Astrocyte (in vitro differentiated cells and primary cell): ENCODE measurements around the gene GADD45B. TPM values are rescaled to one million over a fixed set of nuclear protein-coding genes. Genes with fewer than 3 reads are reported as not detected.

Experiments used
- DNase-seq: peaks from one replicate; pipeline ENCODE4 v3.0.0-alpha.2; 2010; ENCODE audit warnings: low read depth
- FAIRE-seq: peaks from 2 replicates; lab custom pipeline; 2011; peaks lifted over from hg19 to GRCh38; lab: Jason Lieb, UNC
- H2AFZ ChIP-seq: 2 replicates; pipeline ENCODE4 v1.6.0; 2012; ENCODE audit warnings: low read depth, low read length, inconsistent platforms
- H3K27ac ChIP-seq: 2 replicates; pipeline ENCODE4 v1.5.1; 2011; ENCODE audit warnings: low read depth, low read length, inconsistent platforms
- H3K27me3 ChIP-seq: 2 replicates; pipeline ENCODE4 v1.6.0; 2011; ENCODE audit warnings: low read length, inconsistent platforms; ENCODE audit not compliant: insufficient read depth
- H3K36me3 ChIP-seq: 2 replicates; pipeline ENCODE4 v1.5.1; 2011; ENCODE audit warnings: low read length, inconsistent platforms; ENCODE audit not compliant: insufficient read depth
- H3K4me1 ChIP-seq: 2 replicates; pipeline ENCODE4 v1.5.1; 2011; ENCODE audit warnings: low read length, inconsistent platforms; ENCODE audit not compliant: insufficient read depth
- H3K4me2 ChIP-seq: 2 replicates; pipeline ENCODE4 v1.6.0; 2012; ENCODE audit warnings: low read length, inconsistent platforms
- H3K4me3 ChIP-seq: 2 replicates; pipeline ENCODE4 v1.5.1; 2011; ENCODE audit warnings: low read depth, mild to moderate bottlenecking, low read length, inconsistent platforms; ENCODE audit not compliant: insufficient read depth
- H3K79me2 ChIP-seq: 2 replicates; pipeline ENCODE4 v1.6.0; 2012; ENCODE audit warnings: mild to moderate bottlenecking, low read length, inconsistent platforms; ENCODE audit not compliant: insufficient read depth
- H3K9ac ChIP-seq: 2 replicates; pipeline ENCODE4 v1.6.0; 2012; ENCODE audit warnings: mild to moderate bottlenecking, low read length, inconsistent platforms
- H3K9me3 ChIP-seq: 2 replicates; pipeline ENCODE4 v1.5.1; 2012; ENCODE audit warnings: low read depth, mild to moderate bottlenecking, low read length, inconsistent platforms; ENCODE audit not compliant: insufficient read depth
- H4K20me1 ChIP-seq: 2 replicates; pipeline ENCODE4 v1.6.0; 2012; ENCODE audit warnings: low read length, inconsistent platforms; ENCODE audit not compliant: insufficient read depth
- H3K27ac Mint-ChIP-seq: one replicate; pipeline ENCODE4 v1.8.0; 2021; ENCODE audit warnings: mild to moderate bottlenecking, mixed read lengths; ENCODE audit not compliant: unreplicated experiment
- H3K27me3 Mint-ChIP-seq: one replicate; pipeline ENCODE4 v1.8.0; 2021; ENCODE audit warnings: low read depth, mixed read lengths; ENCODE audit not compliant: unreplicated experiment
- H3K36me3 Mint-ChIP-seq: one replicate; pipeline ENCODE4 v1.8.0; 2021; ENCODE audit warnings: low read depth, mixed read lengths; ENCODE audit not compliant: unreplicated experiment
- H3K4me1 Mint-ChIP-seq: one replicate; pipeline ENCODE4 v1.8.0; 2021; ENCODE audit warnings: low read depth, mixed read lengths; ENCODE audit not compliant: unreplicated experiment
- H3K4me3 Mint-ChIP-seq: one replicate; pipeline ENCODE4 v1.8.0; 2021; ENCODE audit warnings: mild to moderate bottlenecking, moderate library complexity, mixed read lengths; ENCODE audit not compliant: unreplicated experiment
- H3K9me3 Mint-ChIP-seq: one replicate; pipeline ENCODE4 v1.8.0; 2021; ENCODE audit warnings: mild to moderate bottlenecking, mixed read lengths; ENCODE audit not compliant: unreplicated experiment
- CTCF ChIP-seq: IDR thresholded peaks from 2 replicates; pipeline ENCODE4 v1.5.1; 2011; ENCODE audit warnings: low read depth, mild to moderate bottlenecking, inconsistent platforms, low read length, moderate library complexity; ENCODE audit not compliant: insufficient read depth
- EZH2 ChIP-seq: IDR thresholded peaks from 2 replicates; pipeline ENCODE4 v1.6.1; 2012; ENCODE audit warnings: mild to moderate bottlenecking, low read length, inconsistent platforms; ENCODE audit not compliant: insufficient read depth
- total RNA-seq: library from RNA; stranded (reverse); gene quantifications from 2 replicates; pipeline ENCODE4 v1.2.1, GENCODE V29; 2021

Gene GADD45B
- total RNA-seq, 1 donor from 2014 or later, result 161 TPM

- H3K9me3 Mint-ChIP-seq, result peaks cover 28% of the 10 kb centered on the region
- FAIRE-seq, result no peak
- H3K36me3 ChIP-seq, result peaks cover 3% of the 10 kb centered on the region
- TF ChIP-seq EZH2 (no peak), CTCF (no peak)
- peaks cover 24% of the 10 kb centered on the region for H3K9me3 ChIP-seq
- H3K4me3 ChIP-seq, result no peak overlapping the region
- no peak overlapping the region for H3K4me2 ChIP-seq
- H3K4me3 Mint-ChIP-seq, result no peak overlapping the region
- no peak overlapping the region for H3K27ac ChIP-seq
- H3K9ac ChIP-seq, result no peak overlapping the region
- H4K20me1 ChIP-seq, result peaks cover 19% of the 10 kb centered on the region
- H3K36me3 Mint-ChIP-seq, result peaks cover 13% of the 10 kb centered on the region
- no peaks in the 10 kb centered on the region for H3K4me1 Mint-ChIP-seq
- H3K27me3 ChIP-seq, result no peaks in the 10 kb centered on the region
- peaks cover 18% of the 10 kb centered on the region for H3K79me2 ChIP-seq
- no peak overlapping the region for H3K27ac Mint-ChIP-seq
- H2AFZ ChIP-seq, result no peak overlapping the region
- DNase-seq, result no peak
- no peaks in the 10 kb centered on the region for H3K27me3 Mint-ChIP-seq
- no peaks in the 10 kb centered on the region for H3K4me1 ChIP-seq
Measured at GRCh38 chr19:2482354-2483038, 6.6 kb downstream of the GADD45B start.

DNA sequence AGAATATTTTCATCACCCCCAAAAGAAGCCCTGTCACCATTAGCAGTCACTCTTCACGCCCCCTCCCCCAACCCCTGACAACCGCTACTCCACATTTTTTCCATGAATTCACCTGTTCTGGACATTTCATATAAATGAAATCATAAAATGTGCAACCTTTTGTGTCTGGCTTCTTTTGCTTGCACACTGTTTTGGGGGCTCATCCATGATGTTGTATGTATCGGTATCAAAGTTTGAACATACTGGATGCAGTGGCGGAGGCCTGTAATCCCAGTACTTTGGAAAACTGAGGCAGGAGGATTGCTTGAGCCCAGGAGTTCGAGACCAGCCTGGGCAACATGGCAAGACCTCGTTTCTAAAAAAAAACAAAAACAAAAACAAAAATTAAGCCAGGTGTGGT lies 7.2 kb downstream of the GADD45B start:
- no peak overlapping the region for H3K9ac ChIP-seq
- no peak overlapping the region for H2AFZ ChIP-seq
- Mint-ChIP-seq H3K27me3 (no peaks in the 10 kb centered on the region), H3K4me3 (no peak overlapping the region), H3K27ac (no peak overlapping the region), H3K9me3 (peaks cover 28% of the 10 kb centered on the region), H3K4me1 (no peaks in the 10 kb centered on the region), H3K36me3 (peaks cover 9% of the 10 kb centered on the region)
- H3K36me3 ChIP-seq, result no peaks in the 10 kb centered on the region
- peaks cover 12% of the 10 kb centered on the region for H3K79me2 ChIP-seq
- no peak overlapping the region for H3K27ac ChIP-seq
- H4K20me1 ChIP-seq, result peaks cover 13% of the 10 kb centered on the region
- H3K9me3 ChIP-seq, result peaks cover 24% of the 10 kb centered on the region
- H3K4me1 ChIP-seq, result no peaks in the 10 kb centered on the region
- FAIRE-seq (no peak), DNase-seq (no peak)
- TF ChIP-seq EZH2 (no peak), CTCF (no peak)
- no peak overlapping the region for H3K4me3 ChIP-seq
- no peaks in the 10 kb centered on the region for H3K27me3 ChIP-seq
- no peak overlapping the region for H3K4me2 ChIP-seq

DNA sequence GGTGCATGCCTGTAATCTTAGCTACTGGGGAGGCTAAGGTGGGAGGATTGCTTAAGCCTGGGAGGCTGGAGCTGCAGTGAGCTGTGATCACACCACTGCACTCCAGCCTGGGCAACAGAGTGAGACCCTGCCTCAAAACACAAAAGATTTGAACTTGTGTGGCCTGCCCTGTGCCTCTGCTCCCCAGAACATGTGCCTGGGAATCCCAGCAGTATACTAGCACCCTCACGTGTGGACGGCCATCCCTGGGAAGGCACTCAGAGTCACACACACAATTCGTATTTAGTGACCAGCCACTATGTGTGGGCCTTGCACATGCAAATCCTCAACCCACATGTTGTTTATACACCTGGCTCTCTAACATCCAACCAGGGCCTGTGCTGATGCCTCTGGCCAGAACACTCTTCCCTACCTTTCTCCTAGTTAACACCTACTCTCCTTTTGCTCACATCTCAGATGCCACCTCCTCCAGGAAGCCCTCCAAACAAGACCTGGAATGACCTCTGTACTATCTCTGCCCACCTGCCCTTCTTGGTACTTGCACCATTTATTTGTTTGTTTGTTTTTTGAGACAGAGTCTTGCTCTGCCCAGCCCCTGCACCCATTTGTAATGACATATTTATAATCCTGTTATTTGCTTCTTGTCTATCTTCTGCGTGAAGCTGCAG lies 7.7 kb downstream of the GADD45B start:
- Histone ChIP-seq H3K9ac (no peak overlapping the region), H3K4me1 (peaks cover 3% of the 10 kb centered on the region), H3K4me2 (no peak overlapping the region), H3K4me3 (no peak overlapping the region), H3K79me2 (peaks cover 6% of the 10 kb centered on the region), H2AFZ (no peak overlapping the region), H3K27me3 (no peaks in the 10 kb centered on the region), H4K20me1 (peaks cover 8% of the 10 kb centered on the region), H3K36me3 (no peaks in the 10 kb centered on the region), H3K9me3 (peaks cover 24% of the 10 kb centered on the region), H3K27ac (no peak overlapping the region)
- Mint-ChIP-seq H3K4me1 (no peaks in the 10 kb centered on the region), H3K4me3 (no peak overlapping the region), H3K27me3 (no peaks in the 10 kb centered on the region), H3K36me3 (peaks cover 4% of the 10 kb centered on the region), H3K27ac (no peak overlapping the region), H3K9me3 (peaks cover 28% of the 10 kb centered on the region)
- DNase-seq, result no peak
- TF ChIP-seq CTCF, result no peak
- no peak for TF ChIP-seq EZH2
- no peak for FAIRE-seq
